Measurements from ENCODE around the gene CFL1. TPM values are rescaled to one million over a fixed set of nuclear protein-coding genes. Genes with fewer than 3 reads are reported as not detected.
"Not testable (repeated sequence)": the region's sequence is repeated elsewhere in the genome, so short reads cannot be mapped to it uniquely, and the experiment has no call there.

CFL1 gene
- total and polyA plus RNA-seq, 2 donors from 2014 or later: 705 to 846 TPM

GRCh38 chr11:65833297-65834030 lies 24.5 kb downstream of the CFL1 start, which contains the start of gene SNX32:
TSS of gene SNX32 (plus strand) at chr11:65833963. CDS start at chr11:65834066, 103 bp downstream.
- Histone ChIP-seq H3K9me3 (ENCODE audit: control insufficient read depth in 2 of 3, insufficient read depth in 1 of 3, low read length in 3 of 3) (no peaks in the 10 kb centered on the region), H3K4me1 (ENCODE audit: control insufficient read depth in 2 of 3, insufficient read depth in 2 of 3, low read depth in 1 of 3, low read length in 3 of 3) (peaks cover 5 to 13% (median 6%) of the 10 kb centered on the region in 3 donors), H3K27me3 (ENCODE audit: control insufficient read depth, insufficient read depth, low read length) (no peaks in the 10 kb centered on the region), H3K36me3 (ENCODE audit: control insufficient read depth in 2 of 3, insufficient read depth in 3 of 3, low read length in 3 of 3) (no peaks in the 10 kb centered on the region), H3K27ac (ENCODE audit: low read depth in 2 of 2, low read length in 2 of 2) (peak within 1 kb of the TSS in 1 of 2 donors; percentile 41), H3K9ac (ENCODE audit: low read length in 3 of 3) (peak within 1 kb of the TSS; percentile 25 to 70 (median 68)), H3K4me3 (ENCODE audit: low read length in 3 of 3) (peak within 1 kb of the TSS; percentile 69 to 85 (median 76))
- no peak for TF ChIP-seq CTCF (IDR thresholded peaks at IDR 0.05; ENCODE audit: borderline replicate concordance, extremely low read depth, insufficient read depth)
- DNase-seq: peak; percentile 95 to 98 (median 97)
- peak; percentile 35 for FAIRE-seq
- intact Hi-C loops (cut with DNase I): loop anchor here (10.0 kb wide), 1 partner anchor 129 kb away; no protein-coding TSS in a partner anchor

- not testable (repeated sequence) for H3K9me3 ChIP-seq (ENCODE audit: control insufficient read depth in 2 of 3, insufficient read depth in 1 of 3, low read length in 3 of 3); DNase-seq; H3K27ac ChIP-seq (ENCODE audit: low read depth in 2 of 2, low read length in 2 of 2); H3K36me3 ChIP-seq (ENCODE audit: control insufficient read depth in 2 of 3, insufficient read depth in 3 of 3, low read length in 3 of 3); H3K9ac ChIP-seq (ENCODE audit: low read length in 3 of 3); H3K27me3 ChIP-seq (ENCODE audit: control insufficient read depth, insufficient read depth, low read length); FAIRE-seq; H3K4me3 ChIP-seq (ENCODE audit: low read length in 3 of 3)
- peaks cover 5 to 13% (median 6%) of the 10 kb centered on the region in 3 donors for H3K4me1 ChIP-seq (ENCODE audit: control insufficient read depth in 2 of 3, insufficient read depth in 2 of 3, low read depth in 1 of 3, low read length in 3 of 3)
- intact Hi-C loops (cut with DNase I): loop anchor here (10.0 kb wide), 1 partner anchor 127 kb away; no protein-coding TSS in a partner anchor
Observed at GRCh38 chr11:65832231-65832630, 25.7 kb downstream of the CFL1 start.

- Histone ChIP-seq H3K4me1 (ENCODE audit: control insufficient read depth in 2 of 3, insufficient read depth in 2 of 3, low read depth in 1 of 3, low read length in 3 of 3) (peaks cover 4 to 11% (median 6%) of the 10 kb centered on the region in 3 donors), H3K4me3 (ENCODE audit: low read length in 3 of 3) (no peak overlapping the region), H3K27ac (ENCODE audit: low read depth in 2 of 2, low read length in 2 of 2) (no peak overlapping the region), H3K27me3 (ENCODE audit: control insufficient read depth, insufficient read depth, low read length) (no peaks in the 10 kb centered on the region), H3K36me3 (ENCODE audit: control insufficient read depth in 2 of 3, insufficient read depth in 3 of 3, low read length in 3 of 3) (no peaks in the 10 kb centered on the region), H3K9me3 (ENCODE audit: control insufficient read depth in 2 of 3, insufficient read depth in 1 of 3, low read length in 3 of 3) (no peaks in the 10 kb centered on the region), H3K9ac (ENCODE audit: low read length in 3 of 3) (no peak overlapping the region)
- DNase-seq (no peak), FAIRE-seq (no peak)
- intact Hi-C loops (cut with DNase I): no loop called here
- TF ChIP-seq CTCF (IDR thresholded peaks at IDR 0.05; ENCODE audit: borderline replicate concordance, extremely low read depth, insufficient read depth): no peak
Observed at GRCh38 chr11:65829459-65829858, 28.5 kb downstream of the CFL1 start.

- Histone ChIP-seq H3K4me1 (ENCODE audit: control insufficient read depth in 2 of 3, insufficient read depth in 2 of 3, low read depth in 1 of 3, low read length in 3 of 3) (no peaks in the 10 kb centered on the region), H3K36me3 (ENCODE audit: control insufficient read depth in 2 of 3, insufficient read depth in 3 of 3, low read length in 3 of 3) (no peaks in the 10 kb centered on the region), H3K27me3 (ENCODE audit: control insufficient read depth, insufficient read depth, low read length) (no peaks in the 10 kb centered on the region), H3K9ac (ENCODE audit: low read length in 3 of 3) (no peak overlapping the region), H3K4me3 (ENCODE audit: low read length in 3 of 3) (no peak overlapping the region), H3K27ac (ENCODE audit: low read depth in 2 of 2, low read length in 2 of 2) (no peak overlapping the region), H3K9me3 (ENCODE audit: control insufficient read depth in 2 of 3, insufficient read depth in 1 of 3, low read length in 3 of 3) (no peaks in the 10 kb centered on the region)
- no peak for DNase-seq
- intact Hi-C loops (cut with DNase I): no loop called here
- FAIRE-seq: no peak
- TF ChIP-seq CTCF (IDR thresholded peaks at IDR 0.05; ENCODE audit: borderline replicate concordance, extremely low read depth, insufficient read depth): no peak
Observed at GRCh38 chr11:65826984-65827735, 30.8 kb downstream of the CFL1 start.

Data from kidney (tissue), 14 donors.